Upper lobe of right lung (tissue), 1 donor: Measurements from ENCODE around the gene LEP. TPM values are rescaled to one million over a fixed set of nuclear protein-coding genes. Genes with fewer than 3 reads are reported as not detected.

Experiments
- ATAC-seq: fragments of 200-7000 bp; cut with Tn5 transposase; one replicate; pipeline ENCODE4 v1.9.1; 2020; ENCODE audit warnings: mild to moderate bottlenecking, moderate library complexity
- DNase-seq: peaks from one replicate; pipeline ENCODE4 v3.0.0-alpha.2; 2020
- H3K27ac ChIP-seq: fragments of 200-600 bp; one replicate; pipeline ENCODE4 v1.8.0; 2022
- H3K27me3 ChIP-seq: fragments of 200-600 bp; one replicate; pipeline ENCODE4 v1.8.0; 2022; ENCODE audit warnings: mild to moderate bottlenecking
- H3K36me3 ChIP-seq: fragments of 200-600 bp; one replicate; pipeline ENCODE4 v1.8.0; 2022
- H3K4me1 ChIP-seq: fragments of 200-600 bp; one replicate; pipeline ENCODE4 v1.8.0; 2022
- H3K4me3 ChIP-seq: fragments of 200-600 bp; one replicate; pipeline ENCODE4 v1.8.0; 2022; ENCODE audit warnings: mild to moderate bottlenecking
- H3K9me3 ChIP-seq: fragments of 200-600 bp; one replicate; pipeline ENCODE4 v1.8.0; 2022
- intact Hi-C: fragments of 100-400 bp; cut with DNase I; formaldehyde crosslinking; loops from one replicate; pipeline ENCODE4 v1.11.0; 2022
- total RNA-seq: library from RNA; stranded (reverse); fragmentation: NEBNext Ultra II Directional; extraction: Animal tissue kit (Norgen Biotek cat#: 25700); gene quantifications from one replicate; pipeline ENCODE4 v1.2.1, GENCODE V29; 2021
- TF ChIP-seq, protein P1 (sequence below): fragments of 200-600 bp; IDR thresholded peaks from one replicate; pipeline ENCODE4 v1.8.0; 2022; ENCODE audit warnings: antibody characterized with exemption
- donor health status: DM: no; HTN: yes; CAD: no; lungs with severe emphysema.

LEP gene
- total RNA-seq, 1 donor from 2014 or later = not detected

DNA sequence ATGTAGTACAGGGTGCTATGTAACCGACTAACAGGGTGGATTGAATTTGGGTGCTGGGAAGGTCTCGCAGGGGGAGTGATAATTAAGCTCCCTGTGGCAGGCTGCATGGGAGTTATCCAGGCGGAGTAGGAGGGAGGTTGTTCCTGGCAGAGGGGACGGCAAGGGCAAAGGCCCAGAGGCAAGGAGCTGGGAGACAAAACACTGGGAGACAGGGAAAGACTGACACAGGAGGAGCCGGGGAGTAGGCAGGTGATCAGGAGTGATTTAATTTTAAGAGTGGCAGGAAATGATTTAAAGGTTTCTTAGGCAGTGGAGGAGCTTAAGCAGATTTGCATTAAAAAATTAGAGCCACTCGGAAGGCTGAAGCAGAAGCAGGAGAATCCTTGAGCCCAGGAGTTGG, 40.7 kb upstream of the LEP start:
- H3K27me3 ChIP-seq = peaks cover 48% of the 10 kb centered on the region
- H3K9me3 ChIP-seq = peaks cover under 1% of the 10 kb centered on the region
- ATAC-seq (no peak), DNase-seq (no peak)
- H3K4me1 ChIP-seq = peaks cover 7% of the 10 kb centered on the region
- H3K36me3 ChIP-seq = no peaks in the 10 kb centered on the region
- no peak overlapping the region for H3K4me3 ChIP-seq
- TF ChIP-seq, protein P1, sequence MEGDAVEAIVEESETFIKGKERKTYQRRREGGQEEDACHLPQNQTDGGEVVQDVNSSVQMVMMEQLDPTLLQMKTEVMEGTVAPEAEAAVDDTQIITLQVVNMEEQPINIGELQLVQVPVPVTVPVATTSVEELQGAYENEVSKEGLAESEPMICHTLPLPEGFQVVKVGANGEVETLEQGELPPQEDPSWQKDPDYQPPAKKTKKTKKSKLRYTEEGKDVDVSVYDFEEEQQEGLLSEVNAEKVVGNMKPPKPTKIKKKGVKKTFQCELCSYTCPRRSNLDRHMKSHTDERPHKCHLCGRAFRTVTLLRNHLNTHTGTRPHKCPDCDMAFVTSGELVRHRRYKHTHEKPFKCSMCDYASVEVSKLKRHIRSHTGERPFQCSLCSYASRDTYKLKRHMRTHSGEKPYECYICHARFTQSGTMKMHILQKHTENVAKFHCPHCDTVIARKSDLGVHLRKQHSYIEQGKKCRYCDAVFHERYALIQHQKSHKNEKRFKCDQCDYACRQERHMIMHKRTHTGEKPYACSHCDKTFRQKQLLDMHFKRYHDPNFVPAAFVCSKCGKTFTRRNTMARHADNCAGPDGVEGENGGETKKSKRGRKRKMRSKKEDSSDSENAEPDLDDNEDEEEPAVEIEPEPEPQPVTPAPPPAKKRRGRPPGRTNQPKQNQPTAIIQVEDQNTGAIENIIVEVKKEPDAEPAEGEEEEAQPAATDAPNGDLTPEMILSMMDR = no peak
- no peak overlapping the region for H3K27ac ChIP-seq
- intact Hi-C loops = no loop called here

- no peaks in the 10 kb centered on the region for H3K9me3 ChIP-seq
- intact Hi-C loops = no loop called here
- no peak for DNase-seq
- H3K4me3 ChIP-seq = no peak overlapping the region
- peaks cover 49% of the 10 kb centered on the region for H3K27me3 ChIP-seq
- ATAC-seq = peak; percentile 13
- no peaks in the 10 kb centered on the region for H3K36me3 ChIP-seq
- no peak overlapping the region for H3K27ac ChIP-seq
- peaks cover 7% of the 10 kb centered on the region for H3K4me1 ChIP-seq
- TF ChIP-seq, protein P1 = no peak
Observed at GRCh38 chr7:128201067-128201689, 39.9 kb upstream of the LEP start.

- intact Hi-C loops = no loop called here
- ATAC-seq = no peak
- Histone ChIP-seq H3K9me3 (no peaks in the 10 kb centered on the region), H3K4me1 (peaks cover 7% of the 10 kb centered on the region), H3K27me3 (peaks cover 50% of the 10 kb centered on the region), H3K27ac (no peak overlapping the region), H3K36me3 (no peaks in the 10 kb centered on the region), H3K4me3 (no peak overlapping the region)
- TF ChIP-seq, protein P1 = no peak
- DNase-seq = no peak
Observed at GRCh38 chr7:128201690-128202085, 39.4 kb upstream of the LEP start.

DNA sequence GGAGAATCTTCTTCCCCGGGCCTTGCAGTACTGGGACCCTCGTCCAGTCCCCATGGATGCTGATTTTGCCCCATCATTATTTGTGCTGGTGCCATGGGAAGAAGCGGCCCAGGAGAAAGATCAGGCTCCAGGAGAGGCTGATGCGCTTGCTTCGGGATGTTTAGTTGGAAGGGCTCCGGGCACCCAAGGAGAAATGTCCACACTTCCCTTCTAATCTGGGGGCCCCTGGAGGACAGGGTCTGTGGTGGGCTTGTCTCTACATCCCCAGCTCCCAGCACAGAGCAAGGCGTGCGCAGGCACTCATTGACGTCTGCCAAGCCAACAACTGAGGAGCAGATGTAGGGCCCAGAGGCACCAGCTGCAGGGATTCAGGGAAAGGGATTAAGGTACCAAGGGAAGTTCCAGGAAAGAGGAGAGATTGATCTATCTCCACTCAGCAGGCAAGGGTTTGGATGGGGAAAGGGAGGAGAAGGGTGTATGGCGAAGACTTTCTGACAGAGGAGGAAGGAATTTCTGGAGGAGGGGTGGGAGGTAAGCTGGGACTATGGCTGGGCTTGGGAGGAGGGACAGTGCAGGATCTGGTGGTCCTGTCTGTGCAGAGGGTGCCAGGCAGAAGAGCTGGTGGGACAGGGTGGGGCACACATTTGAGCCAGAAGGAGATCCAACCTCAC, 38.7 kb upstream of the LEP start:
- H3K27me3 ChIP-seq = peaks cover 57% of the 10 kb centered on the region
- no peak for DNase-seq
- H3K4me3 ChIP-seq = no peak overlapping the region
- no peaks in the 10 kb centered on the region for H3K9me3 ChIP-seq
- peaks cover 7% of the 10 kb centered on the region for H3K4me1 ChIP-seq
- H3K36me3 ChIP-seq = no peaks in the 10 kb centered on the region
- intact Hi-C loops = no loop called here
- ATAC-seq = no peak
- TF ChIP-seq, protein P1 = no peak
- H3K27ac ChIP-seq = no peak overlapping the region

GRCh38 chr7:128203047-128203491, 38.0 kb upstream of the LEP start:
- peaks cover 57% of the 10 kb centered on the region for H3K27me3 ChIP-seq
- intact Hi-C loops = no loop called here
- TF ChIP-seq, protein P1 = no peak
- no peak overlapping the region for H3K27ac ChIP-seq
- H3K4me1 ChIP-seq = peaks cover 7% of the 10 kb centered on the region
- H3K4me3 ChIP-seq = no peak overlapping the region
- no peaks in the 10 kb centered on the region for H3K9me3 ChIP-seq
- ATAC-seq (no peak), DNase-seq (no peak)
- no peaks in the 10 kb centered on the region for H3K36me3 ChIP-seq
